Endothelial cell (in vitro differentiated cells): ENCODE data around the gene SRRM2. TPM values are rescaled to one million over a fixed set of nuclear protein-coding genes. Genes with fewer than 3 reads are reported as not detected.
A peak's percentile ranks its signal among the peaks of the same experiment; 100 is the strongest.

Experiments
- DNase-seq: peaks from one replicate; pipeline ENCODE4 v3.0.0; 2021; ENCODE audit warnings: low spot score
- H3K27ac Mint-ChIP-seq: one replicate; pipeline ENCODE4 v1.8.0; 2021; ENCODE audit warnings: mixed read lengths, inconsistent platforms; ENCODE audit not compliant: unreplicated experiment
- H3K27me3 Mint-ChIP-seq: one replicate; pipeline ENCODE4 v1.8.0; 2021; ENCODE audit warnings: mild to moderate bottlenecking, moderate library complexity, mixed read lengths, inconsistent platforms; ENCODE audit not compliant: unreplicated experiment
- H3K36me3 Mint-ChIP-seq: one replicate; pipeline ENCODE4 v1.8.0; 2021; ENCODE audit warnings: mild to moderate bottlenecking, low read depth, mixed read lengths, inconsistent platforms; ENCODE audit not compliant: unreplicated experiment
- H3K4me1 Mint-ChIP-seq: one replicate; pipeline ENCODE4 v1.8.0; 2021; ENCODE audit warnings: mild to moderate bottlenecking, mixed read lengths, inconsistent platforms; ENCODE audit not compliant: unreplicated experiment
- H3K4me3 Mint-ChIP-seq: one replicate; pipeline ENCODE4 v1.8.0; 2021; ENCODE audit warnings: mild to moderate bottlenecking, mixed read lengths, inconsistent platforms; ENCODE audit not compliant: unreplicated experiment
- H3K9me3 Mint-ChIP-seq: one replicate; pipeline ENCODE4 v1.8.0; 2021; ENCODE audit warnings: mixed read lengths, inconsistent platforms; ENCODE audit not compliant: unreplicated experiment
- CTCF ChIP-seq: fragments of 200-600 bp; sonication (generic); IDR thresholded peaks from one replicate; pipeline ENCODE4 v1.5.0; 2021; ENCODE audit warnings: antibody characterized with exemption; ENCODE audit not compliant: unreplicated experiment
- total RNA-seq: library from RNA; stranded (reverse); fragmentation: NEBNext Ultra II Directional; extraction: Animal tissue kit (Norgen Biotek cat#: 25700); gene quantifications from one replicate; pipeline ENCODE4 v1.2.1, GENCODE V29; 2021; ENCODE audit not compliant: unreplicated experiment

Gene SRRM2
- total RNA-seq, 1 donor from 2014 or later = 456 TPM

- Mint-ChIP-seq H3K27me3 (peaks cover 10% of the 10 kb centered on the region), H3K4me3 (peak overlapping the region; percentile 67), H3K27ac (no peak overlapping the region), H3K36me3 (no peaks in the 10 kb centered on the region), H3K9me3 (no peaks in the 10 kb centered on the region), H3K4me1 (no peaks in the 10 kb centered on the region)
- no peak for TF ChIP-seq CTCF
- DNase-seq = no peak
Observed at GRCh38 chr16:2786061-2786825, 33.8 kb downstream of the SRRM2 start.

- Mint-ChIP-seq H3K36me3 (no peaks in the 10 kb centered on the region), H3K27me3 (peaks cover 10% of the 10 kb centered on the region), H3K9me3 (no peaks in the 10 kb centered on the region), H3K4me3 (no peak overlapping the region), H3K27ac (no peak overlapping the region), H3K4me1 (no peaks in the 10 kb centered on the region)
- TF ChIP-seq CTCF = no peak
- DNase-seq = no peak
Observed at GRCh38 chr16:2786826-2787151, 34.4 kb downstream of the SRRM2 start.

- H3K36me3 Mint-ChIP-seq = no peaks in the 10 kb centered on the region
- no peak for TF ChIP-seq CTCF
- no peak within 1 kb of the TSS for H3K4me3 Mint-ChIP-seq
- H3K27ac Mint-ChIP-seq = no peak within 1 kb of the TSS
- H3K9me3 Mint-ChIP-seq = no peaks in the 10 kb centered on the region
- DNase-seq = no peak
- peaks cover 10% of the 10 kb centered on the region for H3K27me3 Mint-ChIP-seq
- no peaks in the 10 kb centered on the region for H3K4me1 Mint-ChIP-seq
Observed at GRCh38 chr16:2787406-2787805, 35.0 kb downstream of the SRRM2 start, which contains the start of gene PRSS33. Gene PRSS33 (minus strand): TSS chr16:2787560. CDS start chr16:2786547, 1,013 bp downstream.

GRCh38 chr16:2787961-2788360, 35.5 kb downstream of the SRRM2 start:
- DNase-seq = no peak
- Mint-ChIP-seq H3K9me3 (no peaks in the 10 kb centered on the region), H3K27me3 (peaks cover 10% of the 10 kb centered on the region), H3K36me3 (no peaks in the 10 kb centered on the region), H3K27ac (no peak overlapping the region), H3K4me3 (no peak overlapping the region), H3K4me1 (no peaks in the 10 kb centered on the region)
- TF ChIP-seq CTCF = no peak

DNA sequence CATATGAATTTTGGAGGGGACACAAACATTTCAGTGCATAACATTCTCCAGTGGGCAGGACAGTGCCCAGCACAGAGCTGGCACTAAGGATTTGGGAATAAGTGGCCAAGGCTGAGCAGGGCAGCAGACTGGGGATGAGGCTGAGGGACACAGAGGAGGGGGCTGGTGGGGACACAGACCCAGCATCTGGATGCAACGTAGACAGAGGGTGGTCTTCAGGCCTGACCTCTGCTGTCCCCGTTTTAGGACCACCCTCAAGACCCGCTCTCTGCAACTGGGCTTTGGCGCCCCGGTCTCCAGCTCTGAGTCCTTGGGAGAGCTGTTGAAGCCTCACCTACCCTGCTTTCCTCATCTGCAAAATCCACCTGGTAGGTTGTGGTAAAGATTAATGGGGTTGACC, 38.2 kb downstream of the SRRM2 start:
- H3K4me3 Mint-ChIP-seq = no peak overlapping the region
- DNase-seq = no peak
- no peaks in the 10 kb centered on the region for H3K4me1 Mint-ChIP-seq
- no peaks in the 10 kb centered on the region for H3K36me3 Mint-ChIP-seq
- H3K9me3 Mint-ChIP-seq = no peaks in the 10 kb centered on the region
- no peak for TF ChIP-seq CTCF
- H3K27me3 Mint-ChIP-seq = peaks cover 10% of the 10 kb centered on the region
- no peak overlapping the region for H3K27ac Mint-ChIP-seq
